CD4-positive, alpha-beta T cell treated with Interleukin-17A for 1 hour (primary cell): Measurements from ENCODE around the gene TSPAN5.

Source experiments
- DNase-seq: peaks from one replicate; pipeline ENCODE4 v3.0.0-alpha.2; 2020

Gene TSPAN5

DNA sequence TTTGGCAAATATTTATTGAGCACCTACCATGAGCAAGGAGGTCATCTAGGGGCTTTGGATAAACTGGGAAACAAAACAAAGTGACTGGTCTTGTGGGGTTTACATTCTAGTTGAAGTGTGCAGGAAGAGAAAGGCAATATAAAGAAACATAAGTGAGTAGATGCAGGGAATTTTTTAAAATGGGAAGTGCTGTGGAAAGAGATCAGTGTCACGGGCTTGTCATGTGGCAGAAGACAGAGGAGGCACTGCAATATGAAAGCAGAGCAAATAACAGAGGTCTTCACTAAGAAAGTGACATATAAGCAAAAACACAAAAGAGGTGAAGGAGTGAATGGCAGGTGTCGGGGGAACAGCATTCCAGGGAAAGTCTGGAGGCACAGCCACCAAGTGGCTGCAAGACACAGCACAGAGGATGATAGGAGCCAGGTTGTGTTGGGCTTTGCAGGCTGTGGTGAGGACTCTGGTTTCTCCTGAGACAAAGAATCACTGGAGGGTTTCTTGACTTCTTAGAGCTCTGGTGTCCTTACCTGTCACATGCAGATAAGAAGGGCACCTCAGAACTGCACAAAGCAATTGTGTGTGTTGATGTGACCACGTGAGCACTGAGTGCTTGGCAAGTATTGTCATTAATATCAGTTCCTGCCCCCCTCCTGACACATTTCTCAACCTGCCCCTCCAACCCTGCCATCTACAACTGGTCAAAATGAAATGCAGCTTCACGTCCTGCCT, 143.5 kb downstream of the TSPAN5 start:
- DNase-seq: no peak

DNA sequence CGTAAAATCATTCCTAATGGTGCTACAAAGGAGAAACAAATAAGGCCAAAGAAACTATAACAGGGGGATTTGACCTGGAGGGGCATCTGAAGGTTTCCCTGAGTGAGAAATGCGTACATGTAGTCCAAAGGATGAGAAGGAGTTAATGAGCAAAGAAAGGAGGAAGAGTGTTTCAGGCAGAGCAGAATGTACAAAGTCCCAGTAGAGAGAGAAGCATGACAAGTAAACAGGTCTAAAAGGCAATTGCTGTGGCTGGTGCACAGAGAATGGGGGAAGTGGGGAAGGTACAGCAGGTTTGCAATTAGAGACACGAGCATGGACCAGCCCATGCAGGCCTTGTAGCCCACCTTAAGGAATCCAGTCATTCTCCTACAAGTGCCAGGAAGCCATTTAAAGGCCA, 145.5 kb downstream of the TSPAN5 start:
- DNase-seq: no peak

DNA sequence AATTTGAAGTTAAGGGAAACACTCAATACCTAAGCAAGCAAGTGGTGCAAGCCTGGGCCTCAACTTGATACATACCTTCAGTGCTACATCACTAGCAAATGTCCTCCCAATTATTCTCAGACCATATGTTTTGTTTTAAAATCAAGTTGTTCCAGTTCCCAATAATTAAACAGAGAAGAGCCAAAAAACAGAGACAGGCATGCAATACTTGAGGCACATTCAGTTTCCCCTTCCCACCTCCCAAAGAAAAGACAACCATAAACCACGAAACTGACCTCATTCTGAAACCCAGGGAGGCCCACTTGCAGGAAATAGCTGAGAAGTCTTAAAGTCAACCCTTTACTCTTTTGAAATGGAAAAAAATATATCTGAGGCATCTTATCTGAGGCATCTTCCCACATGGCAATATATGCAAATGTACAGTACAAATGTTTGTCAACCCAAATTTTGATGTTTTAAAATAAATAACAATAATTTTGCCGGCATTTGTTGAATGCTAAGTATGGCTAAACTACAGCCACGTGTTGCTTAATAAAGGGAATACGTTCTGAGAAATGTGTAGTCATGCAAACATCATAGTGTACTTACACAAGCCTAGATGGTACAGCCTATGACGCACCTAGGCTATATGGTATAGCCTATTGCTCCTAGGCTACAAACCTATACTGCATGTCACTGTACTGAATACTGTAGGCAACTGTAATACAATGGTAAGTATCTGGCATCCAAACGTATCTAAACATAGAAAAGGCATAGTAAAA, 147.5 kb downstream of the TSPAN5 start:
- DNase-seq: no peak

DNA sequence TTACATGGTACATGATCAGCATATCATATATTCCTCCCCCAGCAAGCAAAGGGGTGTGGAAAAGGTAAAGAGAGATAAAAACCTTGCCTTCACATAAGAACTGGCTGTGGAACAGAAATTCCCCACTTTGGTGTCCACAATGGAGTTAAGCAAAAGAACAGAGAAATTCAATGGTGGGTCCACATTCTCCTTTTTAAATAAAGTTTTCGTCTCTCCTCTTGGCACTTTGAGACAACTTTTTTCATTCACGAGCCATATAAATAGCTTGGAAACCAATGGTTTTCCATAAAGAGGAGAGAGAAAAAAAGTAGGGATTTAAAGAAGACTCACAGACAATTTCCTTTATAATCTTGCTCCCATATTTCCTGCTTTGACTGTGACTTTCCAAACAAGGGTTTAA, 148.1 kb downstream of the TSPAN5 start:
- DNase-seq: no peak

DNA sequence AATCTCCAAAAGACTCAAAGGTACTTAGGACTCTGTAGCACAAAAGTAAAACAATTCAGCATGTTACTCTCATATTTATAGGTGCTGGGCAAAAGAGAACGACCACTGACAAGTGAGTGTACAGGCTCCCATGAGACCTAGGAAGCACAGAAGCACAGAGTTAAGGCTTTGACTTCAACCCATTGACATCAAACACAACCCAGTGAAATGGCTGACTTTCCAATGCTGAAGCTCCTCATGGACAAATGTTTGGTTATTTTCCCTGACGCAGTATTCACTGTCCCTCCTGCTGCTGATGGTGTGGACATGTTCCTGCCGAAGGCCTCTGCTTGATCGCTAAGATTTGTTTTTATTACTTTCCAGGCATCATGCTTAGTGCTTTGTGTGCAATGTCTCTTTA, 148.7 kb downstream of the TSPAN5 start:
- DNase-seq: no peak

DNA sequence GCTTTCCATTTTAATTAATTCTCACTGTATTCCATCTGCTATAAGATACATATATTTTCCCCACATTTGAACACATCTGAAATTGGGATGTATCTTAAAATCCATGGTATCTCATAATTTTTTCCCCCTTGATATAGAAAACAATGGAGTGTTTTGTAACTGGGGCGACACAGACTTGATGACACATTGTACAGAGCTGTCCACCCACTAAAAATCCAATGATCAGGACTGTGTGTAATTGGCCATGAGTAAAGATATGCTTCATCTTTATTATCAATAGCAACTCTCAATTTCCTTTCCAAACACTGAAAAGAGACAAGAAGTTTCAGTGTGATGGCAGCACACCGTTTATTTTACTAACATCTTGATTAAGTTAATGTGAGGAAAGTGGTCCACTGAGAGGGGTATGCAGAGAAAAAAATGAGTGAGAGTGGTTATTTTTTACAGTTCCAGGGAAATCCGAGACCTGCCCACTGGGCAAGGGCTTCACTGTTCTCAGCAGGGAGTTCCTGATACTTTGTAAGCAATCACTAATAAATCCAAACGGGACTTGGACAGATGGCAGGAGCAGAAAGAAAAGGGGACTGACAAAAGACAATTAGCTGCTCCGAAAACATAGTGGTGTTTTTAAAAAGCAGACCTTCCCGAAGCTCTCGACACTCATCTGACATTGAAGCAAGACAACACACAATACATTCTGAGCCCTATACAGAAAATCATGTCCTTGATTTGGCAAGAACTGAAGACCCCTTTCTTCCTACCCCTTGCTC, 149.4 kb downstream of the TSPAN5 start:
- DNase-seq: no peak

DNA sequence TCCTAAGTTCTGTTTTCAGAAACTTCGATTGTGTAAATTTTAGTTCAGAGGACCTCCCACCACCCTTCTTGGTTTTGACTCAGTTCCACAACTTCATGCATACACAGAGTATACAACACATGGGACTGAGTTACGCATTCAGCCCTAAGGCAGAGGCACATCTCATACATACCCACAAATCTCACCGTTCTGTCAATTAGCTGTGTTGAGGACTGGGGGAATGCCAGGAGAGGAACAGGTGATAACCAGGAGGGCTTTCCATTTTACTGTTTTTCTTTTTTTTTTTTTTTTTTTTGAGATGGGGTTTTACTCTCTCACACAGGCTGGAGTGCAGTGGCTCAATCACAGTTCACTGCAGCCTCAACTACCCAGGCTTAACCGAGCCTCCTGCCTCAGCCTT, 150.2 kb downstream of the TSPAN5 start:
- no peak for DNase-seq

DNA sequence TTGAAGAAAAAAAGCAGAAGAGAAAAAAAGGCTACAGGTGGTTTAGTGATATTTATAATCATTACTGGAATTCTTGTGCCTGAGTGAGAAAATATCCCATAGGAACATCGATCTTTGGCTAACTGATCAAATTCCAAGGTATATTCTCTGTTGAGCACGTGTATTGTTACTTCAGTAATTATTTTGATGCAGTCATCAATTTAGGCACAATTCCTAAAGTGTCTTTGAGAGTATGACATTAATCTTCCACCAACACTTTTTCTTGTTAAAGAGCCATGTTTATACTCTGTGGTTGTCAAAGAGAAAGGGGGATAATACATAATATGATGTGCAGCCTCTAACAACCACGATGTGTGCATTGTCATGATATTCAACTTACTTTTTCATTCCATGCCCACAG, 151.1 kb downstream of the TSPAN5 start:
- DNase-seq: no peak

DNA sequence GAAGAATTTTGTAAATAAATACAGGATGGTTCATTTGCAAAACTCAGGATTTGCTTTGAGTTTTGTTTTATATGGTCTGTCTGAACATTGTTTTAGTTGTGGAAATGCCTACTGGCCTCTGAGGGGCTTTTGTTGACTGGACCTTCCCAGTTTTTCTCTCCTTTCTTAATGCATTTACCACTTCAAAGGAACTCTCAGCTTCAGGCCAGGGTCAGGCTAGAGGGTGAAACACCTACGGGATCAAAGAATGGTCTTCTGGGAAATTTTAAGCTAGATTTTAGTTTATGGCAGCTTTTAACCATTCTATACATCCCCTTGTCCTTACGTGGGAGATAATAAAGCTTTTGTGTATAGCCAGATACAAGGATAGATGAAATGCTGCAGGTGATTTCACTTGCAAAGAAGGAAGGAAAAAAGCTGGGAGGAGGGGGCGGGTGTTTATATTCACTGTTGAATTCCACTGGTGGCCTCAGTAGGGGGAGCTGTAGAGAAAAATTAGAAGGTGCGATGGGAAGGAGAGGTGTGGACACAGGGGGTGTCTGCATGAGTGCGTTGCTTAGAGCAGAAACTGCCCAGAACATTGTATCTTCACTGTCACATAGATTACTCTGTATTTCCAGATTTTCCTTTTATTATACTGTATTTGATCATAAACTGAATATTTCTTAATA, 151.8 kb downstream of the TSPAN5 start:
- DNase-seq: no peak

DNA sequence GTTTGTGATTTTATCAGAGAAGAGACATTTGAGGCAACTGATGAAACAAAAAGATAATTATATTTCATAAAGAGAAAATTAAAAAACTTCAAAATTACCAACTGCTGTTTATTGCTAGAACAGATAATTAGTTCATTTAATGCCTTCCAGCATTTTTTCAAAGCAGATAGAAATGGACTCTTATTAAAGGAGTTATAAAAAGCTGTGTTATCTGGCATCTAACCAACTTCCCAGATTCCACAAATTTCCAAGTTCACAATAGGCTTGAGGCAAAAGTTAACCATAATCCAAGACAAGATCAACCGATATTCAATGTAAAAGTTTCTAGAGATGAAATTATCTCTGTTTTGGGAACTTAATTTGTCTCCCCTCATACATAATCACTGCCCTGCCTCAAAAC, 152.4 kb downstream of the TSPAN5 start:
- no peak for DNase-seq

DNA sequence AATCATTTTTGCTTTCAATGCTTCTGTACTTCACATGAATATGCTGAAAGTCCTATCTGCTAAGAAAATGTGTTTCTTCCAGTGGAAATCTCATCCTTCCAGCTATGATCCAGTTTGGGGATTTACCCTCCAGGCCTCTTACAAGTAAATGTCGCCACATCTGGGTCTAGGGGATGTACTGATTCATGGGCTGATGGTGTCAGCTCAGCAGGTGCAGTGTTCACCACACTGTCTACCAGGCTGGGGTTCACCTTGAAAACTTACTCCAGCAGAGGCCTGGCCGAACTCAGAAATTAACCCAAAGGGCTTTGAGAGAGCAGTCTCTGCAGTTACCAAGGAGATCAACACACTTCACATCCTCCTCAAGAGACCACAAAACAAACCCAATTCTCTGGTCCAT, 154.3 kb downstream of the TSPAN5 start:
- no peak for DNase-seq

DNA sequence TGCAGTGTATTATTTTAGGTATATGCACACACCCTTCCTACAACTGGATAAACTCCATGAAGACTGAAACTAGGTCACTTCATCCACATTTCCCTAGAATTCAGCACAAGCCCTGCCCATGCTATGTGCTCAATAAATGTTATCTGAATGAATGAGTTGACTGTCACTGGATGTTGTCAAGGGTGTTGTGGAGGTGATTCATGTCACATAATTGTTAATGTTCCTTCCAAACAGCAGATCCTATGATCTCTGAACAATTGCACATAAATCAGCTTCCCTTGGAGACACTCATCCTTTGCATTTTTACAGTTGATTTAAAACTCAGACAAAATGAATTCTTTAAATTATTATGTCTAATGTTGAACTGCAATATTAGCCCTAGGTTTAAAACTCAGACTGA, 154.7 kb downstream of the TSPAN5 start:
- DNase-seq: no peak

DNA sequence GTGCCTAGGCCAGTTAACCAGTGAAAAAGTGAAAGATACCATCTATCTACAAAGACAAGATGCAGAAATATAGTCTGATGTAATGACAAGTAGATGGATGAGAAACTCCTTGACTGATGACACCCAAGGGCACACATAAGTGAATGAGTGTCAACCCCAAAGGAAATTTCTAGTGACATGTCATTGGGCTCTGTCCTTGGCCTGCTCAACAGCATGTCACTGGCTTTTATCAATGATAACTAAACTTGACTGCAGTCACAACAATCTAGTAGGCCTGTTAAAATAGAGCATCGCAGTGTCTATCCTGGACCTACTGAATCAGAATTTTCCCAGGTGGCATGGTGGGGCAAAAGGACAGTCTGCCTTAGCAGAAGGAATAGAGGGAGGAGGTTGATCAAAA, 155.8 kb downstream of the TSPAN5 start:
- no peak for DNase-seq

DNA sequence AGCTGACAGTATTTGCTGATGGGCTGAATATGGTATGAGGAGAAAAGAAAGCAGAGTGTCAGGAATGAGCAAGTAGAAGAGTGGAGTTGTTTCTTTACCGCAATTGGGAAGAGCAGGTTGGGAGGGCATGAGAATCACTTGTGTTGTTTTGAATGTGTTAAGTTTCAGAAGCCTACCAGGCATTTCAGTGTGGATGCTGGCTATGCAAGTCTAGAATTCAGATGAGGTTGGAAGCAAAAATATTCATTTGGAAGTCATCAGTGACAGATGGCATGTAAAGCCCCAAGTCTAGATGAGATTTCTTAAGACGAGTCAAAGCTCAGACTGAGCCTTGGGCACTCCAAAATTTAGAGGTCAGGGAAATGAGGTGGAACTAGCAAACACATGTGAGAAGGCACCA, 156.4 kb downstream of the TSPAN5 start:
- DNase-seq: no peak

DNA sequence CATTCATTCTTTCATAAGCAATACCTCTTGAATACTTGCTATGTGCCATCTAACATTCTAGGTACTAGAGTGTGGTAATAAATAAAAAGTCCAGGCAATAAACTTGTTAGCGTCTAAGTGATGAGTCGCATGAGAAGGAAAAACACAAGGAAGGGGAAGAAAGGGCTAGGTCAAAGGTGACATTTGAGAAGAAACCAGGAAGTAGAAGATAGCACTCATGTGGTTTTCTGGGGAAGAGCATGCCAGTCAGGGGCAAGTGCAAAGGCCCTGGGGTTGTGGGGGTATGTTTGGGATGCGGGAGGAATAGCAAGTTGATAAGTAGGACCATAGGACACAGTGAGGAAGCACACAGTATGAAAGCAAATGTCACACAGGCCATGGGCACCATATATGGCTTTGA, 157.0 kb downstream of the TSPAN5 start:
- no peak for DNase-seq

DNA sequence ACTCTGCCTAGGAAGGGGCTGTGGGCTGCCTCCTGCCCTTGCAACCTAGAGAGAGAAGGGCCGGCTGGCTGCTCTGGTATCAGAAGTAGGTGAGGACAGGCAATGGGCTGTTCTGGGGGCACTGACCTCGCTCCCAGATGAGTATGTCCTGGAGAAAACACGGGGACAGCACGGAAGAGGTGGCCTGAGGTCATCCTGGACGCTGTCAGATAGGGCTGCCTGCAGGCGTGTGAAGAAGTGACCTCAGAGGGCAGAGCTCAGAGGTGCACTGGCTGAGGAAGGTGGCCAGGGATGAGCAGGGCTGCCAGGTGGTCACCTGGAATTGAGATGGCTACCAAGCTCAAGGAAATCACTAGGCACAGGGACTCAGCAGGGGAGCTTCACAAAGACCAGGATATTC, 159.6 kb downstream of the TSPAN5 start:
- no peak for DNase-seq

DNA sequence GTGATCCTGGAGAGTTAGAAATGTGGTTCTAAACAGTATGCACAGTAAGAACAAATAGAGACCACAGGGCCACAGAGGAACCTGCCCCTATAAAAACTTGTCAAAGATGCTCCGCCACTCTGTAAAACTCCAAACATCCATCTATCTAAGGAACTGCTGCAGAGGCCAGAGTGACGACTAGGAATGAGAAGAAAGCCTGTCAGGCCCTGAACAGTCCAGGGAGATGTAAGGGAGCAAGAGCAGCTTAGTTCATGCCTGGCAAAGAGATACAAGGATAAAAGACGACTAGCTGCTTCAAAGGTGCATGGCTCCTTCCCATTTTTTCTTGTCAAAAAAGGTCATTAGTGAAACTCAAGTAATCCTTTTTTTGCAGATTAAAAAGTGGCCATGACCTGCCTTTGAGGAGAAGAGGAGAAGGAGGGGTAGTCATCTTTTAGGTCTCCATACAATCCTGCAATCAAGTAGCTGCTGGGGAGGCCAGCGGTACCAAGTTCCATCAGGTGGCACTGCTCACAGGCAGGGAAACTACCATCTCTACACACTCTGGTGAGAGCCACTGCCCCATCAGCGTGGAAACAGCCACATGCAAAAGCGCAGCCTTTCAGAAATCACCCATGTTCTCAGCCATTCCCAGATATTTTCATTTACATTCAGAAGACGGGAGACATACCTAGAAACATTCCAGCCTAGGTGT, 162.1 kb downstream of the TSPAN5 start:
- DNase-seq: no peak

DNA sequence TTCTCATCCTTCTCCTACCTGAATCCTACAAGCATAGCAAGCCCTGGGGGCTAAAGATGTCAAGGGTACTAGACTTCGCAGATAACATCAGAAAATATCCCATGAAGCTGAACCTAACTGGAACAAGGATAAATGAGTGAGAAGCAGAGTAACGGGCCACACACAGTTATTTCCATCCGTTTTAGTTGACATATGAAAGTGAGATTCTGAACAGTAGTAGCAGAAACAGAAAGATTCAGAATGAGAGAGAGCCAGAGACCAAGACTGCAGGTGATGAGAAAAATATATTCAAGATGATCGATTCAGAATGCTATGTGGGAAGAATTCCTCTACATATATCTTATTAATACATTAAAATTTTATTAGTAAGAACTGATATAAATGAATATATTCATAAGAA, 165.1 kb downstream of the TSPAN5 start:
- DNase-seq: no peak

DNA sequence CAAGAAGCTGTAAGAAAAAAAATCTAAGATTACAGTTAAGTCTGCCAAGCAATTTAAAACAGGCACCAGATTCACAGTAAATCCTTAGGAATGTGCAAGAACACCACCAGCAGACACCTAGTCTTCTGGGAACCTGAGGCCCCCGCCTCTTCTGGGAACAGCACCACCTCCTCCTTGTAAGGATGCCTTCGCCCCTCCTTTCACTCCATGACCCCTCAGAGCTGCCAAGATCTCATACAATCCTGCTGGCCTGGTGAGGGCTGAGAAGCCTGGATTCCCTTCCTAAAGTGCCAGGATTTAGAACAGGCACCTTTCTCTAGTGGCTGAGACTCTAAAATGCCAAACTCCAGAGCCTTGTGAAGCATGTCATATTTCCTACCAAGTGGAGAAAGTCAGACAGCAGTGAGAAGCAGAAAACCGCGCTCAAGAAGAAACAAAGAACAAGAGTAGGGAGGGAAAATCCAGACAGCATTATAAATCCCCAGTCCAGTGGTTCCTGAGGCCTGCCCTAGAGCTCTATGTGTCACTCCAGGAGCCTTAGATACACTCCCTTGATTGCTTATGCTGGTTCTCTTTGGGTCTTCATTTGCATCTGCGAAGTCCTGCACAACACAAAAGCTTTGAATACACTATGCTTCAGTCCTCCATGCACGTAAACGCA, 166.4 kb downstream of the TSPAN5 start:
- DNase-seq: no peak

DNA sequence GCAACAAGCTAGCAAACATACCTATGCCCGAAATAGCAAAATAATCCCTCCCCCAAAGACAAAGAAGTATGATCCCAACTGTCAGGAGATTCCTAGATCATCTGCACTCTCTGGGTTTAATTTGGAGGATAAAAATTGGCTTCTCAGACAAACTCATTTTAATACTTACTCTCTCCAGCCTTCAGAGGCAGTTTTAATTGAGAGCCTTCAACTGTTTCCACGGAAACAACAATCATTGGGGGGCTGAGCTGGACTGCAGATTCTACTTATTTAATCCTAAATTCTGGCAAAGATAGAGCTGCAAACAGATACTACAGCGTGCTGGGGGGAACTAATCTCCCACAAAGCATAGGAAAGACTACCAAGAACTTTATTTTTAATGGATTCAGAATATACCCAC, 168.2 kb downstream of the TSPAN5 start:
- no peak for DNase-seq

DNA sequence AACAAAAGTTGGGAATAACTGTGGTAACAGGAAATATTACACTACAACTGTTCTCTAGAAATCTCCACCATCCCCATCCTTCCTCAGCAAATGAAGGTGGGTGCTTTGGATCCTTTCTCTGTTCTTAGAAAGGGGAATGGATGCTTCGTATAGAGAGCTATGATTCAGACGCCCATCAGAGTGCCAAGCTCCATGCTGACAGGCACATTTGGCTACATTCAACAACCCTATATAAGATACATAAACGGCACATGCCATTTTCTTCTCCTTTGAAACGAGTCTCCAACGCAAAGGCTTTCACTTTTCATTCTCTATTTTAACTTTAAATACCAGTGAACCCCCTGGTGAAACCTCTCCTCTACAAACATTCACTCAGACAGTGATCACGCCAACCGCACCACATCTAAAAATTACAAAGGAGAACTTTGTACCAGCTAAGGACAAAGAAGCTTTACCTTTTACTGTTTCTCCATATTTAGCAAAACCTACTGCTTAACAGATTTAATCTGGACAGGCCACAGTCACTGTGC, 172.5 kb downstream of the TSPAN5 start:
- DNase-seq: no peak

DNA sequence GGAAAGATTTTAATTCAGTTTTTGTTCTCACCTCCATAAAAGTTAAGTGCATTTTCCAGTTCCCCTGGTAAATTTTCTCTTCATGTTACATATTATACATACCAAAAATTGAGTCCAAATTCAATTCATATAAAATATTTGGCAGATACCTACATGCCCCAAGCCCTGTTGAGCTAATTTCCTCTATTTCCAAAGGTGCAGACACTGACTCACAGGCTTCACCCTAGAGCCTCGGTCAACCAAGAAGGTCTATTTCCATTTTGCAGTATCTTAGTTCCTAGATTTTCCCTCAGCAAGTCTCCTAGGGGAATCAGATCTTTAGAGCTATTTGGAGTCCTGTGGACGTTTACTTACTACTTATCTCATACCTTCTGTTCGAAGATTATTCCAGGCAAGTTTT, 174.4 kb downstream of the TSPAN5 start:
- no peak for DNase-seq
